ENCODE measurements around the gene CACFD1.

CACFD1 gene

GRCh38 chr9:133475292-133476012 lies 15.7 kb downstream of the CACFD1 start:
- no peak for DNase-seq (ENCODE audit: low read depth)
- H3K4me3 ChIP-seq (ENCODE audit: low read length) = no peak overlapping the region
- TF ChIP-seq CTCF (IDR thresholded peaks at IDR 0.05; ENCODE audit: insufficient read depth, low read depth, low read length, missing control alignments) = no peak

GRCh38 chr9:133476036-133476931 lies 16.5 kb downstream of the CACFD1 start:
- no peak overlapping the region for H3K4me3 ChIP-seq (ENCODE audit: low read length)
- no peak for TF ChIP-seq CTCF (IDR thresholded peaks at IDR 0.05; ENCODE audit: insufficient read depth, low read depth, low read length, missing control alignments)
- no peak for DNase-seq (ENCODE audit: low read depth)

GRCh38 chr9:133476941-133477340 lies 17.2 kb downstream of the CACFD1 start:
- TF ChIP-seq CTCF (IDR thresholded peaks at IDR 0.05; ENCODE audit: insufficient read depth, low read depth, low read length, missing control alignments) = no peak

GRCh38 chr9:133477461-133477860 lies 17.7 kb downstream of the CACFD1 start:
- no peak for TF ChIP-seq CTCF (IDR thresholded peaks at IDR 0.05; ENCODE audit: insufficient read depth, low read depth, low read length, missing control alignments)
- H3K4me3 ChIP-seq (ENCODE audit: low read length) = no peak overlapping the region
- no peak for DNase-seq (ENCODE audit: low read depth)

More at GRCh38 chr9:133476941-133477340, 17.2 kb downstream of the CACFD1 start:
- H3K4me3 ChIP-seq (ENCODE audit: low read length) = no peak overlapping the region
- no peak for DNase-seq (ENCODE audit: low read depth)

- H3K4me3 ChIP-seq (ENCODE audit: low read length) = peak overlapping the region; percentile 41
- no peak for TF ChIP-seq CTCF (IDR thresholded peaks at IDR 0.05; ENCODE audit: insufficient read depth, low read depth, low read length, missing control alignments)
- peak; percentile 50 for DNase-seq (ENCODE audit: low read depth)
Measured at GRCh38 chr9:133477992-133478850, 18.4 kb downstream of the CACFD1 start.

GRCh38 chr9:133478851-133479711 lies 19.3 kb downstream of the CACFD1 start, which contains the start of gene SLC2A6:
Gene SLC2A6 (minus strand): TSS chr9:133479099. CDS start chr9:133479059, 40 bp downstream.
- peak; percentile 82 for DNase-seq (ENCODE audit: low read depth)
- TF ChIP-seq CTCF (IDR thresholded peaks at IDR 0.05; ENCODE audit: insufficient read depth, low read depth, low read length, missing control alignments) = no peak
- H3K4me3 ChIP-seq (ENCODE audit: low read length) = peak within 1 kb of the TSS; percentile 41
